ENCODE measurements around the gene EPN2.

DNA sequence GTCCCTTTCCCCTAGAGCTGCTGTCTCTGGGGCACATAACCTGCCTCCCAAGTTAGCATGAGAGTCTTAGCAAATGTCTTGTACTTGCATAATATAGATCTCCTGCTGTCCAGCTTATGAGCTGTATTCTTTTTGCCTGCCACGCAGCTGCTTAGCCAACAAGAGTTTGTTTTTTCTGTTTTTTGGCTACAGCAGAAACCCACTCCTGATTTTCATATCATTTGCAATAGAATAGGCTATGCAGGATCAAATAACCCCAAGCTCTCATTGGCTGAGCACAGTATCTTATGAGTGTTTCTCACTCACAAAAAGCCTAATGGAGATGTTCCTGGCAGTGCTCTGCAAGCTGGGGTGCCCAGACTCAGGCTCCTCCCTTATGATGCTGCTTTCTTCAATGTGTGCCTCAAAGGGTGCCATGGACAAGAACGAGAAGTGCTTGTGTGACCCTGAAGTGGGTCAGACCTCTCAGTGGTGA is 102.2 kb downstream of the EPN2 start:
- TF ChIP-seq POLR2AphosphoS5 (IDR thresholded peaks at IDR 0.05; ENCODE audit: low read depth) (peak; percentile 13; the same call in 1 of the 2 replicates), NANOG (IDR thresholded peaks at IDR 0.05; ENCODE audit: borderline replicate concordance) (no peak), CTCF (conservative IDR thresholded peaks at IDR 0.05; ENCODE audit: low read depth in 2 of 2) (no peak), EZH2phosphoT487 (IDR thresholded peaks at IDR 0.05; ENCODE audit: unreplicated experiment) (no peak), JUNB (IDR thresholded peaks at IDR 0.05; ENCODE audit: unreplicated experiment) (no peak), CREB1 (CRISPR knock-in tag; IDR thresholded peaks at IDR 0.05; ENCODE audit: low read depth) (no peak), EZH2 (IDR thresholded peaks at IDR 0.05; ENCODE audit: low read depth, unreplicated experiment) (no peak), ZNF331 (CRISPR knock-in tag; IDR thresholded peaks at IDR 0.05; ENCODE audit: low read depth) (no peak), ZNF114 (CRISPR knock-in tag; IDR thresholded peaks at IDR 0.05) (no peak), REST (IDR thresholded peaks at IDR 0.05; ENCODE audit: unreplicated experiment) (no peak), ETS1 (IDR thresholded peaks at IDR 0.05) (no peak)
